Measurements from ENCODE around the gene ALDH16A1.

ALDH16A1 gene

GRCh38 chr19:49432141-49433073, 20.6 kb upstream of the ALDH16A1 start:
- H3K36me3 ChIP-seq (ENCODE audit: control insufficient read depth, low read length) = no peaks in the 10 kb centered on the region
- H3K4me2 ChIP-seq (ENCODE audit: low read length) = no peak overlapping the region
- H3K9me3 ChIP-seq (ENCODE audit: control insufficient read depth, insufficient read depth, low read length) = no peaks in the 10 kb centered on the region
- H3F3A ChIP-seq (ENCODE audit: control insufficient read depth, insufficient read depth) = 0 out of 2 replicates have a peak, but pooled peaks cover 5% of the 10 kb centered on the region
- no peaks in the 10 kb centered on the region for H4K20me1 ChIP-seq (ENCODE audit: control insufficient read depth, insufficient read depth, low read depth, low read length)
- TF ChIP-seq EZH2phosphoT487 (IDR thresholded peaks at IDR 0.05; ENCODE audit: borderline replicate concordance, low read length) (no peak), CTCF (IDR thresholded peaks at IDR 0.05; ENCODE audit: low read depth, low read length, poor library complexity, severe bottlenecking) (no peak)
- no peak overlapping the region for H3K27ac ChIP-seq (ENCODE audit: low read depth, low read length)
- H3K27me3 ChIP-seq (ENCODE audit: control insufficient read depth, low read length) = peaks cover 39% of the 10 kb centered on the region
- no peaks in the 10 kb centered on the region for H3K9me2 ChIP-seq (replicated peaks; ENCODE audit: control insufficient read depth, low read length)
- H3K4me1 ChIP-seq (ENCODE audit: control insufficient read depth, low read length) = peaks cover 28% of the 10 kb centered on the region
- H3K79me2 ChIP-seq (ENCODE audit: control insufficient read depth, low read length) = no peaks in the 10 kb centered on the region
- no peak overlapping the region for H3K4me3 ChIP-seq (ENCODE audit: low read length)

GRCh38 chr19:49433240-49433901, 19.7 kb upstream of the ALDH16A1 start:
- no peaks in the 10 kb centered on the region for H3K36me3 ChIP-seq (ENCODE audit: control insufficient read depth, low read length)
- peaks cover 38% of the 10 kb centered on the region for H3K27me3 ChIP-seq (ENCODE audit: control insufficient read depth, low read length)

GRCh38 chr19:49434907-49435583, 18.0 kb upstream of the ALDH16A1 start:
- no peak overlapping the region for H3K27ac ChIP-seq (ENCODE audit: low read depth, low read length)
- H3K9me3 ChIP-seq (ENCODE audit: control insufficient read depth, insufficient read depth, low read length) = no peaks in the 10 kb centered on the region
- no peaks in the 10 kb centered on the region for H3F3A ChIP-seq (ENCODE audit: control insufficient read depth, insufficient read depth)
- H3K9me2 ChIP-seq (replicated peaks; ENCODE audit: control insufficient read depth, low read length) = no peaks in the 10 kb centered on the region
- no peaks in the 10 kb centered on the region for H4K20me1 ChIP-seq (ENCODE audit: control insufficient read depth, insufficient read depth, low read depth, low read length)
- no peak for TF ChIP-seq CTCF (IDR thresholded peaks at IDR 0.05; ENCODE audit: low read depth, low read length, poor library complexity, severe bottlenecking)
- no peak for TF ChIP-seq EZH2phosphoT487 (IDR thresholded peaks at IDR 0.05; ENCODE audit: borderline replicate concordance, low read length)
- H3K36me3 ChIP-seq (ENCODE audit: control insufficient read depth, low read length) = no peaks in the 10 kb centered on the region
- H3K79me2 ChIP-seq (ENCODE audit: control insufficient read depth, low read length) = no peaks in the 10 kb centered on the region
- peaks cover 19% of the 10 kb centered on the region for H3K4me1 ChIP-seq (ENCODE audit: control insufficient read depth, low read length)
- no peak overlapping the region for H3K4me2 ChIP-seq (ENCODE audit: low read length)
- H3K4me3 ChIP-seq (ENCODE audit: low read length) = no peak overlapping the region
- peaks cover 39% of the 10 kb centered on the region for H3K27me3 ChIP-seq (ENCODE audit: control insufficient read depth, low read length)

More at GRCh38 chr19:49433240-49433901, 19.7 kb upstream of the ALDH16A1 start:
- no peak overlapping the region for H3K4me2 ChIP-seq (ENCODE audit: low read length)
- peaks cover 21% of the 10 kb centered on the region for H3K4me1 ChIP-seq (ENCODE audit: control insufficient read depth, low read length)
- H3K79me2 ChIP-seq (ENCODE audit: control insufficient read depth, low read length) = no peaks in the 10 kb centered on the region
- TF ChIP-seq EZH2phosphoT487 (IDR thresholded peaks at IDR 0.05; ENCODE audit: borderline replicate concordance, low read length) (no peak), CTCF (IDR thresholded peaks at IDR 0.05; ENCODE audit: low read depth, low read length, poor library complexity, severe bottlenecking) (no peak)
- 0 out of 2 replicates have a peak, but pooled peaks cover 5% of the 10 kb centered on the region for H3F3A ChIP-seq (ENCODE audit: control insufficient read depth, insufficient read depth)
- H3K9me2 ChIP-seq (replicated peaks; ENCODE audit: control insufficient read depth, low read length) = no peaks in the 10 kb centered on the region
- H3K9me3 ChIP-seq (ENCODE audit: control insufficient read depth, insufficient read depth, low read length) = no peaks in the 10 kb centered on the region
- H3K27ac ChIP-seq (ENCODE audit: low read depth, low read length) = no peak overlapping the region
- H4K20me1 ChIP-seq (ENCODE audit: control insufficient read depth, insufficient read depth, low read depth, low read length) = no peaks in the 10 kb centered on the region
- no peak overlapping the region for H3K4me3 ChIP-seq (ENCODE audit: low read length)

All from DOHH2 (cell line).